NAMALWA (cell line): Measurements from ENCODE around the gene COLGALT1.

Experiments used
- DNase-seq: peaks from one replicate; pipeline ENCODE4 v3.0.0-alpha.2; 2015; ENCODE audit warnings: low spot score

COLGALT1 gene

GRCh38 chr19:17623224-17623935 lies 67.9 kb downstream of the COLGALT1 start:
- DNase-seq, result no peak

GRCh38 chr19:17624314-17624991 lies 69.0 kb downstream of the COLGALT1 start:
- no peak for DNase-seq

- no peak for DNase-seq
These were observed 69.6 kb downstream of the COLGALT1 start for GRCh38 chr19:17625043-17625442.

GRCh38 chr19:17625980-17626379 lies 70.5 kb downstream of the COLGALT1 start:
- DNase-seq, result no peak

- DNase-seq, result no peak
These were observed 71.1 kb downstream of the COLGALT1 start for GRCh38 chr19:17626456-17627015.

GRCh38 chr19:17627161-17627560 lies 71.7 kb downstream of the COLGALT1 start:
- DNase-seq, result no peak

- DNase-seq, result no peak
These were observed 72.5 kb downstream of the COLGALT1 start for GRCh38 chr19:17627921-17628320.

- DNase-seq, result no peak
These were observed 74.3 kb downstream of the COLGALT1 start for GRCh38 chr19:17629760-17630159.

GRCh38 chr19:17632577-17632976 lies 77.1 kb downstream of the COLGALT1 start:
- no peak for DNase-seq
